Glutamatergic neuron (in vitro differentiated cells): ENCODE measurements around the gene C2CD3. TPM values are rescaled to one million over a fixed set of nuclear protein-coding genes. Genes with fewer than 3 reads are reported as not detected.

ENCODE experiments used
- DNase-seq: peaks from one replicate; pipeline ENCODE4 v3.0.0; 2022
- H3K27ac Mint-ChIP-seq: one replicate; pipeline ENCODE4 v1.8.0; 2020; ENCODE audit warnings: mild to moderate bottlenecking, mixed read lengths, inconsistent platforms; ENCODE audit not compliant: unreplicated experiment
- H3K27me3 Mint-ChIP-seq: one replicate; pipeline ENCODE4 v1.8.0; 2020; ENCODE audit warnings: mild to moderate bottlenecking, moderate library complexity, mixed read lengths, inconsistent platforms; ENCODE audit not compliant: unreplicated experiment
- H3K36me3 Mint-ChIP-seq: one replicate; pipeline ENCODE4 v1.8.0; 2020; ENCODE audit warnings: mild to moderate bottlenecking, mixed read lengths, inconsistent platforms; ENCODE audit not compliant: unreplicated experiment
- H3K4me1 Mint-ChIP-seq: one replicate; pipeline ENCODE4 v1.8.0; 2020; ENCODE audit warnings: mild to moderate bottlenecking, low read depth, mixed read lengths, inconsistent platforms; ENCODE audit not compliant: unreplicated experiment
- H3K4me3 Mint-ChIP-seq: one replicate; pipeline ENCODE4 v1.8.0; 2020; ENCODE audit warnings: mild to moderate bottlenecking, mixed read lengths, inconsistent platforms; ENCODE audit not compliant: unreplicated experiment
- H3K9me3 Mint-ChIP-seq: one replicate; pipeline ENCODE4 v1.8.0; 2020; ENCODE audit warnings: mild to moderate bottlenecking, moderate library complexity, mixed read lengths, inconsistent platforms; ENCODE audit not compliant: unreplicated experiment
- total RNA-seq: library from RNA; stranded (reverse); fragmentation: NEBNext Ultra II Directional; extraction: Animal tissue kit (Norgen Biotek cat#: 25700); gene quantifications from one replicate; pipeline ENCODE4 v1.2.1, GENCODE V29; 2021; ENCODE audit not compliant: unreplicated experiment
- TF ChIP-seq, protein P1 (sequence below): fragments of 200-600 bp; sonication (generic); IDR thresholded peaks from one replicate; pipeline ENCODE4 v1.5.0; 2021; ENCODE audit not compliant: partially characterized antibody, unreplicated experiment

The C2CD3 gene
- total RNA-seq, 1 donor from 2014 or later: 182 TPM

DNA sequence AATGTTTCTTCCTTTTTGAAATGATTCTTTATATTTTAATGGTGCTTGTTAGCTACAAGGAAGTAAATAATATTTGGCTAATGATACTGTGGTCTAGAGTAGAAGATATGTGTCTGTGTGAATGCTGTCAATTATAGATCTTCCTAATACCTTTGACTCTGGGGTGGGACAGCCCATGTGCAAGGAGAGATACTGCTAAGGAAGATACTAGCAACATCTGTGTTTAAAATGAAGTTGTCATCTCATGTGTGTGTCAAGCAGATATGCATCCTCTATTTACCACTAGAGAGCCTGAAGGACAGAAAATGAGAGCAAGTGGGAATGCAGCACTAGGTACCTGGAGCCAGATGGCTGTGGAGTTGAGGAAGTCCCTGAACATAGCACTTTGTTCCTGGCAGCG is 34.4 kb upstream of the C2CD3 start:
- H3K36me3 Mint-ChIP-seq: no peaks in the 10 kb centered on the region
- H3K4me3 Mint-ChIP-seq: no peak overlapping the region
- TF ChIP-seq, protein P1, sequence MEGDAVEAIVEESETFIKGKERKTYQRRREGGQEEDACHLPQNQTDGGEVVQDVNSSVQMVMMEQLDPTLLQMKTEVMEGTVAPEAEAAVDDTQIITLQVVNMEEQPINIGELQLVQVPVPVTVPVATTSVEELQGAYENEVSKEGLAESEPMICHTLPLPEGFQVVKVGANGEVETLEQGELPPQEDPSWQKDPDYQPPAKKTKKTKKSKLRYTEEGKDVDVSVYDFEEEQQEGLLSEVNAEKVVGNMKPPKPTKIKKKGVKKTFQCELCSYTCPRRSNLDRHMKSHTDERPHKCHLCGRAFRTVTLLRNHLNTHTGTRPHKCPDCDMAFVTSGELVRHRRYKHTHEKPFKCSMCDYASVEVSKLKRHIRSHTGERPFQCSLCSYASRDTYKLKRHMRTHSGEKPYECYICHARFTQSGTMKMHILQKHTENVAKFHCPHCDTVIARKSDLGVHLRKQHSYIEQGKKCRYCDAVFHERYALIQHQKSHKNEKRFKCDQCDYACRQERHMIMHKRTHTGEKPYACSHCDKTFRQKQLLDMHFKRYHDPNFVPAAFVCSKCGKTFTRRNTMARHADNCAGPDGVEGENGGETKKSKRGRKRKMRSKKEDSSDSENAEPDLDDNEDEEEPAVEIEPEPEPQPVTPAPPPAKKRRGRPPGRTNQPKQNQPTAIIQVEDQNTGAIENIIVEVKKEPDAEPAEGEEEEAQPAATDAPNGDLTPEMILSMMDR: no peak
- DNase-seq: no peak
- no peaks in the 10 kb centered on the region for H3K4me1 Mint-ChIP-seq
- no peaks in the 10 kb centered on the region for H3K9me3 Mint-ChIP-seq
- no peak overlapping the region for H3K27ac Mint-ChIP-seq
- peaks cover 2% of the 10 kb centered on the region for H3K27me3 Mint-ChIP-seq

DNA sequence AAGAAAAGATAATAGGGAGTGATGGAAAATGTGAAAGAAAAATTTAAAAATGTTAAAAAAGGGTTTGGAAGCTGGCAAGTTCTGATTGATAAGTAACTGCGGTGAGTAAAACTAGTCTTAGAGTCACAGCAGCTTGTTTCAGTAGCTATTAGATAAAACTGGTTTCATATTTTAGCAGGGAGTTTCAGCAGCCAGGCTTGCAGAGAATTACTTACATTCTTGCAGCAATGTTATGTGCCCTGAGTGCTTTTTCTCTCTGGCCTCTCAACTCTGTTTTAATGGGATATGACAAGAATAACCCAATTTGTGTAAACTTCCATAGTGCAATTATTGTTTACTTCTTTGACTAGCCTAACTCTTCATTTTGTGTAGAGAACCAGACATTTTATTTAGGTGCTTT is 33.9 kb upstream of the C2CD3 start:
- TF ChIP-seq, protein P1: no peak
- DNase-seq: no peak
- Mint-ChIP-seq H3K4me1 (no peaks in the 10 kb centered on the region), H3K27ac (no peak overlapping the region), H3K36me3 (no peaks in the 10 kb centered on the region), H3K4me3 (no peak overlapping the region), H3K9me3 (no peaks in the 10 kb centered on the region), H3K27me3 (peaks cover 2% of the 10 kb centered on the region)

DNA sequence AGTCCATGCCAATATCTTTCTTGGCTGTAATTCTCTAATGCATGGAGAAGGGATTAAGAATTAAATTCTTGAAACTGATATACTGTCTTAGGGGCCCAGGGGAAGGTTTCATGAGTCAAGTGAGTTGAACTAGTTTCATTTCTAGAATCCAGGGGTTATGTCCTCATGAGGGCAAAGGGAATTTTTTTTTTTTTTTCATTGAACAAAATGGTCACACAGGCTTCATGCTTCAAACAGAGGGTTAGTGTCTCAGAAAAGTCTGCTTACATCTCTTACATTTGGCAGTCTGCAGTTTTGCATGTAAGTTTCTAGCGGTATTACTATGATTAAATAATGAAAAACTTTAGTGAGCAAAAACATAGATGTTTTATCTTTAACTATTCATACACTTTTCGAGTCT is 33.2 kb upstream of the C2CD3 start:
- H3K27me3 Mint-ChIP-seq: peaks cover 2% of the 10 kb centered on the region
- H3K36me3 Mint-ChIP-seq: no peaks in the 10 kb centered on the region
- TF ChIP-seq, protein P1: no peak
- DNase-seq: no peak
- H3K4me1 Mint-ChIP-seq: no peaks in the 10 kb centered on the region
- no peak overlapping the region for H3K4me3 Mint-ChIP-seq
- H3K9me3 Mint-ChIP-seq: no peaks in the 10 kb centered on the region
- no peak overlapping the region for H3K27ac Mint-ChIP-seq

DNA sequence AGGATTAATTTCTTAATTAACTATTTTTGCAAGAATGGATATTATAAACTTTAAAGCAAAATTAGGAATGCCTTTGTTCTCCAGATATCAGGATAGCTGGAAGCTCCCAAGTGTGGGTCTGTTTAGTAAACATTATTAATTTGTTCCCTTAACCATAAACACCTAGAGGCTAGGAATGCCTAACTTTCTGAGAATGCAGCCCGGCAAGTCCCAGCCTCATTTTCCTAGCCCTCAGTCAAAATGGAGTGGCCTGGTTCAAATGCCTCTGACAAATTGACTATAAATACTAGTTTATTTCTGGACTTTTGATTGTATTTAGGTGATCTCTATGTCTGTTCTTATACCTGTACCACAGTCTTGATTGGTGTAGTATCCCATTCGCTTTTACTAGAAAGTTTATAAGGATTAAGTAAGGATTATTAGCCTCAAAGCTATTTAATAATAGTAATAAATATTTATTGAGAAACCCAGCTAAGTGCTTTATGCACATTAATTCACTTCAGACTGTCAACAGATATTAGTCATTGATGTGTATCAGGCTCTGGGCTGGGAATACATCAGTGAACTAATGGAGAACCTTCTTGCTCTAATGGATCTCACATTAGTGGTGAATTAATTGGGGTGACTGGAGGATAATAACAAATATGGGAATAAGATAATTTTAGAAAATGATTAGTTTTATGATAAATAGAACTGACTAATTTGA is 26.1 kb upstream of the C2CD3 start:
- H3K27me3 Mint-ChIP-seq: no peaks in the 10 kb centered on the region

DNA sequence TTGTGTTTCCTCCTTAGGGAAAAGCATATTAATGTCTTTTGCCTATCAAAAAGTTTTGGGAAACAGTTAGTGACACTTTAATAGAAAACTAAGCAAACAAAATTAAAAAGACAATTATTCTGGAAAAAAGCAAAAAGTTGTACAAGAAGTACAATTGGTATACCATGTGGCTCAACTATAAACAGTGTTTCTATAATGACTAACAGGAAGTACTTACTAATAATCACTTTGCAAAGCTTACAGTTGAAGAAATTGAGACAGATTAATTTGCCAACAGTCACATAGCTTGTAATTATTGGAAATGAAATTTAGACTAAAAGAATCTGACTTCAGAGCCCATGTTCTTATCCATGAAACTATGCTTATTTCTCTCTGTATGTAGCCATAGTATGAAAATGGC is 25.0 kb upstream of the C2CD3 start:
- no peak overlapping the region for H3K4me3 Mint-ChIP-seq
- H3K27ac Mint-ChIP-seq: no peak overlapping the region
- no peaks in the 10 kb centered on the region for H3K27me3 Mint-ChIP-seq
- DNase-seq: no peak
- peaks cover 3% of the 10 kb centered on the region for H3K9me3 Mint-ChIP-seq
- no peaks in the 10 kb centered on the region for H3K4me1 Mint-ChIP-seq
- TF ChIP-seq, protein P1: no peak
- peaks cover 8% of the 10 kb centered on the region for H3K36me3 Mint-ChIP-seq

More for the DNA sequence above, 26.1 kb upstream of the C2CD3 start:
- Mint-ChIP-seq H3K9me3 (peaks cover 3% of the 10 kb centered on the region), H3K36me3 (no peaks in the 10 kb centered on the region), H3K4me3 (no peak overlapping the region), H3K4me1 (no peaks in the 10 kb centered on the region), H3K27ac (no peak overlapping the region)
- TF ChIP-seq, protein P1: no peak
- DNase-seq: no peak
